SH-SY5Y (cell line): ENCODE measurements around the gene SYCP1.

Experiments
- GATA2 ChIP-seq: IDR thresholded peaks from 2 replicates; pipeline ENCODE4 v1.6.1; 2011; ENCODE audit warnings: mild to moderate bottlenecking, low read depth, low read length
- GATA3 ChIP-seq: IDR thresholded peaks from 2 replicates; pipeline ENCODE4 v1.6.1; 2011; ENCODE audit warnings: low read depth, mild to moderate bottlenecking, low read length, moderate library complexity

DNA sequence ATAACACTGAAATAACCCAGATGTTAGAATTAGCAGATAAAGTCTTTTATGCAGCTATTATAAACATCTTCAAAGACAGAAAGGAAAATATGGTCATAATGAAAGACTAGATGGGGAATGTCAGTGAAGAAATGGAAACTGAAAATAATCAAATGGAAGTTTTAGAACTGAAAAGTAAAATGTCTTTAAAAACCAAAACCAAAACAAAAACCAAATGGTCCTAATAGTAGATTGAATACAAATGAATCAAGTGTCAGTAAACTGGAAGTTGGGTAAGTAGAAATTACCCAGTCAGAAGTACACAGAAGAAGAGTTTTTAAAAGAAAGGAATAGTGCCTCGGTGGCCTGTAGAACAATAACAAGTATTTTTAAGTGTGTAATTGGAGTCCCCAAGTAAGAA lies 72.7 kb downstream of the SYCP1 start:
- no peak for TF ChIP-seq GATA3
- no peak for TF ChIP-seq GATA2
